ENCODE results near the gene ANKRD26.

DNA sequence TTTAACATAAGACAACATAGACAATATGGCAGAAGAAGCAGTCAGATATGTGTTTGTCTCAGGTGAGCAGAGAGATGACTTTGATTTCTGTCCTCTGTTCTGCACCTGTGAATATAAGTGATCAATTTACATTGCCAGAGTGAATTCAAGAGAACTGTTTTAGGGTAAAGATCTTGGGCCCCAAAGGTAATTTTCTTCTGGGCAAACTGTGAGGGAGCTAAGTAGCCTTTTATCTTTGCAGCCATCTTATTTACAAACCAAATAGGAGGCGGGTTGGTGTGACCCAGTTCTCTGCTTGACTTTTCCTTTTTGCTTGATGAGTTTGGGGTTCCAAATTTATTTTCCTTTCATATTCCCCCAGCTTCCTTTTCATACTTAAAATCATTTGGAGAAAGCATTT lies 118.2 kb downstream of the ANKRD26 start:
- TF ChIP-seq, protein P1, sequence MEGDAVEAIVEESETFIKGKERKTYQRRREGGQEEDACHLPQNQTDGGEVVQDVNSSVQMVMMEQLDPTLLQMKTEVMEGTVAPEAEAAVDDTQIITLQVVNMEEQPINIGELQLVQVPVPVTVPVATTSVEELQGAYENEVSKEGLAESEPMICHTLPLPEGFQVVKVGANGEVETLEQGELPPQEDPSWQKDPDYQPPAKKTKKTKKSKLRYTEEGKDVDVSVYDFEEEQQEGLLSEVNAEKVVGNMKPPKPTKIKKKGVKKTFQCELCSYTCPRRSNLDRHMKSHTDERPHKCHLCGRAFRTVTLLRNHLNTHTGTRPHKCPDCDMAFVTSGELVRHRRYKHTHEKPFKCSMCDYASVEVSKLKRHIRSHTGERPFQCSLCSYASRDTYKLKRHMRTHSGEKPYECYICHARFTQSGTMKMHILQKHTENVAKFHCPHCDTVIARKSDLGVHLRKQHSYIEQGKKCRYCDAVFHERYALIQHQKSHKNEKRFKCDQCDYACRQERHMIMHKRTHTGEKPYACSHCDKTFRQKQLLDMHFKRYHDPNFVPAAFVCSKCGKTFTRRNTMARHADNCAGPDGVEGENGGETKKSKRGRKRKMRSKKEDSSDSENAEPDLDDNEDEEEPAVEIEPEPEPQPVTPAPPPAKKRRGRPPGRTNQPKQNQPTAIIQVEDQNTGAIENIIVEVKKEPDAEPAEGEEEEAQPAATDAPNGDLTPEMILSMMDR (IDR thresholded peaks at IDR 0.05; ENCODE audit: low read depth, low read length, missing input control), result no peak
- TF ChIP-seq GABPA (IDR thresholded peaks at IDR 0.05 in 1 of 2, conservative IDR thresholded peaks at IDR 0.05 in 1 of 2) (no peak), TAF1 (conservative IDR thresholded peaks at IDR 0.05) (no peak), SP1 (IDR thresholded peaks at IDR 0.05) (no peak)
- TF ChIP-seq, protein P2, sequence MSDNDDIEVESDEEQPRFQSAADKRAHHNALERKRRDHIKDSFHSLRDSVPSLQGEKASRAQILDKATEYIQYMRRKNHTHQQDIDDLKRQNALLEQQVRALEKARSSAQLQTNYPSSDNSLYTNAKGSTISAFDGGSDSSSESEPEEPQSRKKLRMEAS (IDR thresholded peaks at IDR 0.05), result no peak

All from liver (tissue), 3 donors.